GM12875 (cell line): ENCODE measurements around the gene MLH3.

ENCODE experiments used
- H3K4me3 ChIP-seq: one replicate; pipeline ENCODE4 v1.5.1; 2011; ENCODE audit warnings: low read depth, low read length, control low read depth
- CTCF ChIP-seq: IDR thresholded peaks from 2 replicates; pipeline ENCODE4 v1.5.1; 2011; ENCODE audit warnings: low read depth, mild to moderate bottlenecking, control low read depth, inconsistent platforms, low read length, moderate library complexity, borderline replicate concordance; ENCODE audit not compliant: insufficient read depth

Gene MLH3

GRCh38 chr14:75018694-75019093 is 32.6 kb downstream of the MLH3 start:
- no peak for TF ChIP-seq CTCF
- H3K4me3 ChIP-seq, result no peak overlapping the region

GRCh38 chr14:75016815-75017214 is 34.5 kb downstream of the MLH3 start:
- TF ChIP-seq CTCF, result no peak
- no peak overlapping the region for H3K4me3 ChIP-seq

DNA sequence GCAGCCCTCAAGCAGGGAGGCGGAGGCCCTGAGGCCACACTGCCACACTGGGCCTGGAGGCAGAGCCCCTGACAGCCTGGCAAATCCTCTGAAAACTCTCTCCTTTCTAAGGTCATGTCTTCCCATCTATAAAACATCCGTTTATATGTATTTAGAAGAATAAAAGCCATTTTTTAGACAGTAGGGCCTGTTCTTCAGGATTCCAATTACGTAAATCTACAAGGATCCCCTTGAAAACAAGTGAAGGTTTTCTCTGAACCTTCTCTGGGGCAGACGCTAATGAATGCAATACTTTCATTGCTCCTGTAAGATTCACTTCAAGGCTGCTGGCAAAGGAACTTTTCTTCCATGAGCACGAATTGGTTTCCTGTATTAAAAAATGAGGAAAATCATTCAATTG is 35.8 kb downstream of the MLH3 start:
- TF ChIP-seq CTCF, result no peak
- no peak overlapping the region for H3K4me3 ChIP-seq

- H3K4me3 ChIP-seq, result no peak overlapping the region
- TF ChIP-seq CTCF, result no peak
These were observed 38.0 kb downstream of the MLH3 start for GRCh38 chr14:75013290-75013689.

DNA sequence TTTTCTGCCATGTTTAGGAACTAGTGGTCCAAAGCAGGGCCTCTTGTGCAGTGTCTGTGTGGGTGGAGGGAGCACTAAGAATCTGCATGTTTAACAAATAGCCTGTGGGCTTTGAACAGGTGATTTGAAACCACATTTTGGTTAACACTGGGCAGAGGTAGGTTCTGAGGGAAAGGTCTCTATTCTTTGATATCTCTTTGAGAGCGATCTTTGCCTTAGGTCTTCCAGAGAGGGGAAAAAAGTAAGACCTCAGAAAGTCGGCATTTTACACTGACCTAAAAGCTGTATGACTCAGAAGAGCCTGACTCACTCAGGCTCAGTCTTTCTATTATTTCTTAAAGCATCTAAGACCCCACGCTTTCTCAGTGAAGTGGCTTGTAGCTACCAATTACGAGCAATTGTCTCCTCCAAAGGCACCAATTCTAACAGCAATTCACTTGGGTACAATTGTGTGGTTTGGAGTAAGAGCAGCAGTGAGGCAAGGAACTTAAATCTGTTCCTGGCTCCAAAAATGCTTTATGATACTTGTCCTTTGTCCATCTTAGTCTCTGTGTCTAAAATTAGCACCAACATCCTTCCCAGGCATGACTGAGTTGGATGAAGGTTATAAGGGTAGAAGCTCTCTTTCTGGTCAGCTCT is 39.8 kb downstream of the MLH3 start:
- H3K4me3 ChIP-seq, result no peak overlapping the region
- no peak for TF ChIP-seq CTCF

GRCh38 chr14:75010472-75011093 is 40.7 kb downstream of the MLH3 start:
- H3K4me3 ChIP-seq, result no peak overlapping the region
- TF ChIP-seq CTCF, result no peak

GRCh38 chr14:75009176-75009575 is 42.1 kb downstream of the MLH3 start:
- no peak overlapping the region for H3K4me3 ChIP-seq
- no peak for TF ChIP-seq CTCF
